ENCODE results near the gene PRX. TPM values are rescaled to one million over a fixed set of nuclear protein-coding genes. Genes with fewer than 3 reads are reported as not detected.
"Not testable (repeated sequence)": the region's sequence is repeated elsewhere in the genome, so short reads cannot be mapped to it uniquely, and the experiment has no call there.

Gene PRX
- total RNA-seq, 1 donor from 2014 or later, result 11.7 TPM

DNA sequence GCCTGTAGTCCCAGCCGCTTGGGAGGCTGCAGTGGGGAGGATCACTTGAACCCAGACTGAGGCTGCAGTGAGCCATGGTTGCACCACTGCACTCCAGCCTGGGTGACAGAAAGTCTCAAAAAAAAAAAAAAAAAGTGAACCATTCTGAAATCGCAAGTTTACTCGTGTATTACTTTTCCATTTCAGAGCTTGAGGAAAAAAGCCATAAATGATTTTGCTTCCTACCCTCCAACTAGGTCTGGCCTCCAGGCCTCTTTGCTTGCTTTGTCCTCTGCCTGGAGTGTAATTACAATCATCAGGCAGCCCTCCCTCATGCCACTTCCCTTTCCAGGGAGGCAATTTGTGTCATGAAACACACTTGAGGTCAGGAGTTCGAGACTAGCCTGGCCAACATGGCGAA, 43.9 kb upstream of the PRX start:
- DNase-seq (ENCODE audit: extremely low spot score, unreplicated experiment), result no peak
- TF ChIP-seq, protein P1, sequence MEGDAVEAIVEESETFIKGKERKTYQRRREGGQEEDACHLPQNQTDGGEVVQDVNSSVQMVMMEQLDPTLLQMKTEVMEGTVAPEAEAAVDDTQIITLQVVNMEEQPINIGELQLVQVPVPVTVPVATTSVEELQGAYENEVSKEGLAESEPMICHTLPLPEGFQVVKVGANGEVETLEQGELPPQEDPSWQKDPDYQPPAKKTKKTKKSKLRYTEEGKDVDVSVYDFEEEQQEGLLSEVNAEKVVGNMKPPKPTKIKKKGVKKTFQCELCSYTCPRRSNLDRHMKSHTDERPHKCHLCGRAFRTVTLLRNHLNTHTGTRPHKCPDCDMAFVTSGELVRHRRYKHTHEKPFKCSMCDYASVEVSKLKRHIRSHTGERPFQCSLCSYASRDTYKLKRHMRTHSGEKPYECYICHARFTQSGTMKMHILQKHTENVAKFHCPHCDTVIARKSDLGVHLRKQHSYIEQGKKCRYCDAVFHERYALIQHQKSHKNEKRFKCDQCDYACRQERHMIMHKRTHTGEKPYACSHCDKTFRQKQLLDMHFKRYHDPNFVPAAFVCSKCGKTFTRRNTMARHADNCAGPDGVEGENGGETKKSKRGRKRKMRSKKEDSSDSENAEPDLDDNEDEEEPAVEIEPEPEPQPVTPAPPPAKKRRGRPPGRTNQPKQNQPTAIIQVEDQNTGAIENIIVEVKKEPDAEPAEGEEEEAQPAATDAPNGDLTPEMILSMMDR (conservative IDR thresholded peaks at IDR 0.05), result no peak
- Mint-ChIP-seq H3K9me3 (no peaks in the 10 kb centered on the region), H3K27me3 (no peaks in the 10 kb centered on the region), H3K36me3 (no peaks in the 10 kb centered on the region), H3K4me3 (no peak overlapping the region), H3K27ac (no peak overlapping the region), H3K4me1 (ENCODE audit: unreplicated experiment) (no peaks in the 10 kb centered on the region)

DNA sequence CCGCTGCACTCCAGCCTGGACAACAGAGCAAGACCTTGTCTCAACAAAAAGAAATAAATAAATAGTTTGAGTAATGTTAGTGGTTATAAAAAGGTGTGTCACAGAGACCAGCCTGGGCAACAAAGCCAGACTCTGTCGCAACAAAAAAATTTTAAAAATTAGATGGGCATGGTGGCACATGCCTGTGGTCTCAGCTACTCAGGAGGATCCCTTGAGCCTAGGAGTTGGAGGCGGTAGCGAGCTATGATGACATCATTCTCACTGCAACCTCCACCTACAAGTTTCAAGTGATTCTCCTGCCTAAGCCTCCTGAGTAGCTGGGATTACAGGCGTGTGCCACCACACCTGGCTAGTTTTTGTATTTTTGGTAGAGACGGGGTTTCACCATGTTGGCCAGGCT, 40.8 kb upstream of the PRX start:
- H3K27ac Mint-ChIP-seq; H3K9me3 Mint-ChIP-seq; H3K36me3 Mint-ChIP-seq; H3K4me3 Mint-ChIP-seq; H3K4me1 Mint-ChIP-seq (ENCODE audit: unreplicated experiment); DNase-seq (ENCODE audit: extremely low spot score, unreplicated experiment); H3K27me3 Mint-ChIP-seq: not testable (repeated sequence)

DNA sequence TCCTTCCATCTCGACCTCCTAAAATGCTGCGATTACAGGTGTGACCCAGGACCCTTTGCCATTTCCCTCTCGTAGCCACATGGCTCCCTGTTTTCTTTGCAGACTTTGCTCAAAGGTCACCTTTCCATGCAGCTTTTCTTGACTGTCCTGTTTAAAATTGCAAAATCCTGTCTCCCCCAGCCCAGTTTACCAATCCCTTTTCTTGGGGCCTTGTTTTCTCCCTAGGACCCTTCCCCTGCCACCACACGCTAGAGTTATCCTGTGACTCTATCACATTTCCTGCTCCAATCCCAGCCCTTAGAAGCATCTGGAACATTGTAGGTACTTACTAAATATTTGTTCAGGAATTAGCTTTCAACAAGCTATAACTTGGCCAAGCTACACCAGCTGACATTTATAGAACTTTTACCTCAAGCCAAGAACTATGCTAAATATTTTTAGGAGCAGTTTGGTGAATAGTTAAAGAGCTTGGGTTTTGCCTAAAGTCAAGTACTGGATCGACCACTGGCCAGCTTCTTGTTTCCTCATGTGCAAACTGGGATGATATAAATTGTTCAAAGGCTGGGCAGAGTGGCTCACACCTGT, 40.1 kb upstream of the PRX start:
- H3K27me3 Mint-ChIP-seq, result no peaks in the 10 kb centered on the region
- no peaks in the 10 kb centered on the region for H3K4me1 Mint-ChIP-seq (ENCODE audit: unreplicated experiment)
- TF ChIP-seq, protein P1 (conservative IDR thresholded peaks at IDR 0.05), result no peak
- H3K27ac Mint-ChIP-seq, result no peak overlapping the region
- H3K9me3 Mint-ChIP-seq, result no peaks in the 10 kb centered on the region
- H3K4me3 Mint-ChIP-seq, result no peak overlapping the region
- DNase-seq (ENCODE audit: extremely low spot score, unreplicated experiment), result no peak
- H3K36me3 Mint-ChIP-seq, result peaks cover 4% of the 10 kb centered on the region

DNA sequence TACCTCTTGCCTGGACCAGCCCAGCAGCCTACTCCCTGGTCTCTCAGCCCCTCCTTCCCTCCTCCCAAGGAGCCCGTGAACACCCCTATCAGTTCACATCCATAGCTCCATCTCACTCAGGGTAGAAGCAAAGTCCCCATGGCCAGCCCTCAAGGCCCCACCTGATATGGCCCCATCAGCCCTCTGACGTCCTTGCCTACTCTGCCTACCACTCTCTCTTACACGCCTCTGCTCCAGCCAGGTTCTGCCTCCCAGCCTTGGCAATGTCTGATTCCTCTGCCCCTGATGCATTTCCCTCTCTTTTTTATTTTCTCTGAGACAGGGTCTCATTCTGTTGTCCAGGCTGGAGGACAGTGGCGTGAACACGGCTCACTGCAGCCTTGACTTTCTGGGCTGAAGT, 38.8 kb upstream of the PRX start:
- TF ChIP-seq, protein P1 (conservative IDR thresholded peaks at IDR 0.05), result no peak
- Mint-ChIP-seq H3K4me1 (ENCODE audit: unreplicated experiment) (no peaks in the 10 kb centered on the region), H3K4me3 (no peak overlapping the region), H3K27me3 (no peaks in the 10 kb centered on the region), H3K9me3 (no peaks in the 10 kb centered on the region), H3K27ac (no peak overlapping the region), H3K36me3 (peaks cover 4% of the 10 kb centered on the region)
- no peak for DNase-seq (ENCODE audit: extremely low spot score, unreplicated experiment)

DNA sequence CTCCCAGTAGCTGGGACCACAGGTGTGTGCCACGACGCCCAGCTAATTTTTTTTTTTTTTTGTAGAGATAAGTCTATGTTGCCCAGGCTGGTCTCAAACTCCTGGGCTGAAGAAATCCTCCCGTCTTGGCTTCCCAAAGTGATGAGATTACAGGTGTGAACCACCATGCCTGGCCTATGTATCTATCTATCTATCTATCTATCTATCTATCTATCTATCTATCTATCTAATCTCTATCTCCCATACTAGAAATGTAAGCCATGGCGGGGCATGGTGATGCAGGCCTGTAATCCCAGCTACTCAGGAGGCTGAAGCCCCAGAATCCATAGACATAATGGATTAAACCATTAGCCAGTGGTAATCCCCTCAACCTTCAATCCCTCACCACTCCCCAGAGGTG, 37.5 kb upstream of the PRX start:
- Mint-ChIP-seq H3K27ac (no peak overlapping the region), H3K4me3 (no peak overlapping the region), H3K36me3 (peaks cover 4% of the 10 kb centered on the region), H3K27me3 (no peaks in the 10 kb centered on the region), H3K4me1 (ENCODE audit: unreplicated experiment) (peaks cover 1% of the 10 kb centered on the region), H3K9me3 (no peaks in the 10 kb centered on the region)
- DNase-seq (ENCODE audit: extremely low spot score, unreplicated experiment), result no peak
- TF ChIP-seq, protein P1 (conservative IDR thresholded peaks at IDR 0.05), result no peak

DNA sequence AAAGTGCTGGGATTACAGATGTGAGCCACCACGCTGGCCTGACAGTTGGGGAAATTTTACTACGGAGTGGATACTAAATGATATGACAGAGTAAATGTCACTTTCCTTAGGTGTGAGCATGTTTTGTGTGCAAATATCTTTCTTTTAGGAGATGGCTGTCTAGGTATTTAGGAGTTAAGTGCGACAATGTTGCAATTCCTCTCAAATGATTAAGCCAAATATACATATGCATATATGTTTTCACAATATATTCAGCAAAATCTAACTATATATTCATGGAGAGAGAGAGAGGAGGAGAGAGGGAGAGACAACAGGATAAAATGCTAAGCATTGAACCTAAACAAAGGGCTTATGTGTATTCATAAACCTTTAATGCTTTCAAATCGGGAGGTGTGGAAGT, 36.3 kb upstream of the PRX start:
- no peaks in the 10 kb centered on the region for H3K9me3 Mint-ChIP-seq
- no peak for DNase-seq (ENCODE audit: extremely low spot score, unreplicated experiment)
- no peak overlapping the region for H3K4me3 Mint-ChIP-seq
- no peak overlapping the region for H3K27ac Mint-ChIP-seq
- H3K4me1 Mint-ChIP-seq (ENCODE audit: unreplicated experiment), result peaks cover 8% of the 10 kb centered on the region
- TF ChIP-seq, protein P1 (conservative IDR thresholded peaks at IDR 0.05), result no peak
- H3K27me3 Mint-ChIP-seq, result no peaks in the 10 kb centered on the region
- peaks cover 4% of the 10 kb centered on the region for H3K36me3 Mint-ChIP-seq

Data from type B pancreatic cell (in vitro differentiated cells).